HUES6 (cell line): ENCODE data around the gene CD4.
A peak's percentile ranks its signal among the peaks of the same experiment; 100 is the strongest.

Experiments
- H3K27ac ChIP-seq: 2 replicates; pipeline ENCODE4 v1.7.0; 2013; ENCODE audit warnings: low read depth, mild to moderate bottlenecking, low read length, inconsistent platforms
- H3K27me3 ChIP-seq: 2 replicates; pipeline ENCODE4 v1.6.1; 2013; ENCODE audit warnings: low read length; ENCODE audit not compliant: control insufficient read depth, insufficient read depth
- H3K36me3 ChIP-seq: 2 replicates; pipeline ENCODE4 v1.6.1; 2013; ENCODE audit warnings: low read length; ENCODE audit not compliant: control insufficient read depth, insufficient read depth
- H3K4me1 ChIP-seq: 2 replicates; pipeline ENCODE4 v1.6.1; 2013; ENCODE audit warnings: low read length; ENCODE audit not compliant: control insufficient read depth, insufficient read depth
- H3K4me3 ChIP-seq: 2 replicates; pipeline ENCODE4 v1.5.1; 2013; ENCODE audit warnings: low read depth, low read length
- H3K9ac ChIP-seq: one replicate; pipeline ENCODE4 v1.6.1; 2013; ENCODE audit warnings: mild to moderate bottlenecking, low read length
- H3K9me3 ChIP-seq: 2 replicates; pipeline ENCODE4 v1.6.1; 2013; ENCODE audit warnings: low read depth, low read length; ENCODE audit not compliant: control insufficient read depth, insufficient read depth

Gene CD4

DNA sequence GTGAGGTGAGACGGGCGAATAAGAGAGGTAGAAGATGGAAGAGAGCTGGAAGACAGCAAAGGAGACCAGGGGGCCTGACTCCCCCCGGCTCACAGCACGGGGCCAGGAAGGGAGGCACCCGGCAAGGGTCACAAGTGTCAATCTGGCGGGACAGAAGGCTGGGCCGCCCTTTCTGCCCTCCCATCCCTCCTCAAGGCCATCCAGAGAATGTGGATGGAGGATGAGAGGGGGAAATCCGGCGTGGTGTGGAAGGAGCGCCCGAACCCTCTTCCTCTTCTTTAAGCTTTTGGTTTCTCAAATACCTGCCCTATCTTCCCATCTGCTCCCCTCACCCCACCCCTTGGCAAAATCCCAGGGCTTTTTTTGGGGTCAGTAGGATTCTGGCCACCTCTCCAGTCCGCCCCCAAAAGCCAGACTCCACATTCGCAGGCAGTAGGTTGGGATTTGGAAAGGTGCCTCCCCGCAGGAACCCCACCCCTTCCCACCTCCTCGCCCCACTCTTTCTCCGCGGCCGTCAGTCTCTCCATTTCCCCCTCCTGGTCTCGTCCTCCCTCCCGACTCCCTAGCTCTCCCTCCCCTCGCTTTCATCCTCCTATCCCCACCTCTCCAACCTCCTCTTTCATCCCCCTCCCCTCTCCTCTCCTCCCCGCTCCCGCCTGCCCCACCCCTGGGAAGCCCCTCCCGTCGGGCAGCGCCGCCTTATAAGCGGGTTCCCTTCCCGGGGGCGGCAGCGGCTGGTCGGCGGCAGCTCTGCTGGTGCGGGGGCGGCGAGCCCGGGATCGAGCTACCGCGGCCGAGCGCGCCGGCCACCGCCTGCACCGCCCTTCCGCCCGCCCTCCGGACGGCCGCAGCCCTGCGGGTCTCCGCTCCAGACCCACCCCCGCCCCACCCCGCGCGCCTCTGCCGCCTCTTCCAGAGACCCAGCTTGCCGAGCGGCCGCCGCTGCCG is 23.4 kb upstream of the CD4 start, which contains the start of gene PTMS:
Gene PTMS (plus strand): TSS at position 730 of the 948 bp plus-strand sequence. CDS start 343 bp downstream, outside the sequence.
- peak within 1 kb of the TSS; percentile 8; the same call in 1 of the 2 replicates for H3K27ac ChIP-seq
- H3K9me3 ChIP-seq, result no peaks in the 10 kb centered on the region
- H3K9ac ChIP-seq, result peak within 1 kb of the TSS; percentile 67
- no peaks in the 10 kb centered on the region for H3K27me3 ChIP-seq
- H3K36me3 ChIP-seq, result peaks cover 14% of the 10 kb centered on the region; the same call in 1 of the 2 replicates
- peak within 1 kb of the TSS; percentile 79 for H3K4me3 ChIP-seq
- peaks cover 34% of the 10 kb centered on the region for H3K4me1 ChIP-seq

DNA sequence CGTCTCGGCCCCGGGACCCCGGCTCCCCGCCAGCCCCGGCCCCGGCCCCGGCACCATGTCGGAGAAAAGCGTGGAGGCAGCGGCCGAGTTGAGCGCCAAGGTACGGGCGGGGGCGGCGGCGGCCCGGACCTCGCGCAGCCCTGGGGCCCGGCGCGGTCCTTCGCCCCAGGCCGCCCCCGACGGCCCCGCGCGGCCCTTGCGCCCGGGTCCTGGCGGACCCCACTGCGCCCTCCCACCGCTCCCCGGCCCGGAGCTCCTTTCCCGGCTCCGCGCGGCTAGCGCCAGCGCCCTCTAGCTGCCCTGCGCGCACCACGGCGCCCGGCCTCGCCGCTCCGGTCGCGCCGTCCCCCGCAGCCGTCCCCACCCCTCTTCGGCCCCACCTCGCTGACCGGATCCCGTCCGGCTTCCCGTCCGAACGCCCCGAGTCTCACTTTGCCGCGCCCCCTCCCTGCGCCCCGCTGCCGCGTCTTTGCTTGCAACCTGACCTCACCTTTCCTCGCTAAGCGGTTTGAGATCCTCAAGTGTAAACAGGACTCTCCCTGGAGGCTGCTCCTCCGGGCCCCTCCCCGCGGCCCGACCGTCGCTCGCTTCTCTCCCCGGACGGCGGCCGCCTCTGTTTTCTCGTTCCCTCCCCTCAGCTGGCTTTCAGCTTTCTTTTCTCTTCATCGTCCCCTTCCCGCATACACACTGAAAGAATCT is 22.5 kb upstream of the CD4 start:
- Histone ChIP-seq H3K4me1 (peaks cover 38% of the 10 kb centered on the region), H3K27ac (peak overlapping the region; percentile 8; the same call in 1 of the 2 replicates), H3K27me3 (peaks cover 3% of the 10 kb centered on the region; the same call in 1 of the 2 replicates), H3K4me3 (peak overlapping the region; percentile 79), H3K9ac (peak overlapping the region; percentile 67), H3K9me3 (no peaks in the 10 kb centered on the region), H3K36me3 (peaks cover 22% of the 10 kb centered on the region; the same call in 1 of the 2 replicates)

GRCh38 chr12:6767353-6768319 is 21.7 kb upstream of the CD4 start:
- Histone ChIP-seq H3K4me3 (peak overlapping the region; percentile 79), H3K27ac (no peak overlapping the region), H3K36me3 (peaks cover 23% of the 10 kb centered on the region; the same call in 1 of the 2 replicates), H3K4me1 (peaks cover 45% of the 10 kb centered on the region), H3K9me3 (no peaks in the 10 kb centered on the region), H3K27me3 (peaks cover 8% of the 10 kb centered on the region), H3K9ac (peak overlapping the region; percentile 67)

- Histone ChIP-seq H3K4me1 (peaks cover 47% of the 10 kb centered on the region), H3K27me3 (peaks cover 17% of the 10 kb centered on the region), H3K4me3 (peak overlapping the region; percentile 79), H3K27ac (no peak overlapping the region), H3K9ac (peak overlapping the region; percentile 67), H3K9me3 (no peaks in the 10 kb centered on the region), H3K36me3 (peaks cover 23% of the 10 kb centered on the region; the same call in 1 of the 2 replicates)
These were observed 20.9 kb upstream of the CD4 start for GRCh38 chr12:6768437-6768914.

DNA sequence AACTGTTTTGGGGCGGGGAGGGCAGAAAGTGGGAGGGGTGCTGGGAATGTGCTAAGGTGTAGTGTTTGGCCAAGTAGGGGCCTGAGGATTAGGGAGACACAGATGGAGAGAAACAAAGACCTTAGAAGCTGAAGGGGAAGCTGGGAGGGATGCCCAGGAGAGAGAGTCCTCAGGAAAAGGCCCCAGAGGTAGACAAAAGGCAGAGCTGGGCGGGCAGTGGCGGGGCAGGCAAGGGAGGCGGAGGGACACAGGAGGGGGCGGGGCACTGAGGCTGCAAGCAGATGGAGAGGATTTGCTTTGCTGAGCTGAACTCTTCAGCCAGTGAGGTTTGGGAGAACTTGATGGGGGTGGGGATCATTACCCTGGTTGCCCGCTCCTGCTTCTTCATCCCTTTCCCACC is 20.3 kb upstream of the CD4 start:
- H3K27me3 ChIP-seq, result peaks cover 21% of the 10 kb centered on the region
- peak overlapping the region; percentile 79 for H3K4me3 ChIP-seq
- H3K27ac ChIP-seq, result no peak overlapping the region
- H3K36me3 ChIP-seq, result peaks cover 23% of the 10 kb centered on the region; the same call in 1 of the 2 replicates
- H3K4me1 ChIP-seq, result peaks cover 42% of the 10 kb centered on the region
- H3K9me3 ChIP-seq, result no peaks in the 10 kb centered on the region
- H3K9ac ChIP-seq, result peak overlapping the region; percentile 67

GRCh38 chr12:6769666-6770065 is 19.7 kb upstream of the CD4 start:
- no peaks in the 10 kb centered on the region for H3K9me3 ChIP-seq
- peaks cover 23% of the 10 kb centered on the region; the same call in 1 of the 2 replicates for H3K36me3 ChIP-seq
- peak overlapping the region; percentile 79; the same call in 1 of the 2 replicates for H3K4me3 ChIP-seq
- H3K4me1 ChIP-seq, result peaks cover 42% of the 10 kb centered on the region
- H3K27me3 ChIP-seq, result peaks cover 28% of the 10 kb centered on the region
- no peak overlapping the region for H3K27ac ChIP-seq
- no peak overlapping the region for H3K9ac ChIP-seq

GRCh38 chr12:6770094-6770493 is 19.2 kb upstream of the CD4 start:
- no peak overlapping the region for H3K9ac ChIP-seq
- peaks cover 39% of the 10 kb centered on the region for H3K4me1 ChIP-seq
- no peaks in the 10 kb centered on the region for H3K9me3 ChIP-seq
- peaks cover 32% of the 10 kb centered on the region for H3K27me3 ChIP-seq
- no peak overlapping the region for H3K27ac ChIP-seq
- H3K36me3 ChIP-seq, result peaks cover 26% of the 10 kb centered on the region; the same call in 1 of the 2 replicates
- H3K4me3 ChIP-seq, result no peak overlapping the region

- no peak overlapping the region for H3K9ac ChIP-seq
- H3K27me3 ChIP-seq, result peaks cover 36% of the 10 kb centered on the region
- no peaks in the 10 kb centered on the region for H3K9me3 ChIP-seq
- no peak overlapping the region for H3K4me3 ChIP-seq
- peaks cover 35% of the 10 kb centered on the region for H3K4me1 ChIP-seq
- H3K36me3 ChIP-seq, result peaks cover 29% of the 10 kb centered on the region
- H3K27ac ChIP-seq, result no peak overlapping the region
These were observed 18.7 kb upstream of the CD4 start for GRCh38 chr12:6770600-6770999.

DNA sequence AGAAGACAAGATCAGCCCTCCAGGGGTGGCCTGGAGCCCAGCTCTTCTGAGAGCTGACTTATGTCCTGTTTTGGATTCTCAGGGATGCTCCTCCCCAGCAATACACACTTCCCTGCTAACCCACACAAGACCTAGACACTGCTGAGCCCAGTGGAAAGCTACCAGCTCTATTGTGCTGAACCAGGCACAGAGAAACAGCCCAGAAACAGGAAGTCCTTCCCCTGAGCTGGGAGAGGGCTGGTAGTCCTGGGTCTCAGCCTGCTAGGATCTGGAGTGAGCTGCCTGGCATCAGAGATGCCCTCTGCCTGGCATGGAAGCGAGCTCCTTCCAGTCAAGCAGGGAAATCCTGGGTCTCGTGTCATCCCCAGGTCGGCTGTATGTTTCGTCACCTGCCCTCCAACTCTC is 18.2 kb upstream of the CD4 start:
- Histone ChIP-seq H3K27me3 (peaks cover 38% of the 10 kb centered on the region), H3K9ac (no peak overlapping the region), H3K4me3 (no peak overlapping the region), H3K4me1 (peaks cover 35% of the 10 kb centered on the region), H3K9me3 (no peaks in the 10 kb centered on the region), H3K27ac (no peak overlapping the region), H3K36me3 (peaks cover 29% of the 10 kb centered on the region)
